Inferior parietal cortex (tissue), 1 donor: ENCODE data around the gene GPR137B.

Experiments used
- DNase-seq: peaks from one replicate; pipeline ENCODE4 v3.0.0-alpha.2; 2016; ENCODE audit errors: extremely low spot score

GPR137B gene

GRCh38 chr1:236258114-236258622, 115.8 kb downstream of the GPR137B start:
- no peak for DNase-seq
